Activated T-helper 1 cell treated with anti-CD3 and anti-CD28 coated beads, Interleukin-12 subunit alpha, Interleukin-12 subunit beta, Interleukin-2, Interleukin-4 antibody, amounts not matched to agents 30 ng/mL and 10 ng/mL and 1 ng/mL, durations not matched to agents 14 hours and 24 hours and 36 hours (primary cell): ENCODE results near the gene LYRM4. TPM values are rescaled to one million over a fixed set of nuclear protein-coding genes. Genes with fewer than 3 reads are reported as not detected.

ENCODE experiments used
- DNase-seq: peaks from one replicate; pipeline ENCODE4 v3.0.0; 2021; ENCODE audit warnings: low spot score
- H3K27ac Mint-ChIP-seq: one replicate; pipeline ENCODE4 v1.8.0; 2021; ENCODE audit warnings: mild to moderate bottlenecking, mixed read lengths
- H3K27me3 Mint-ChIP-seq: one replicate; pipeline ENCODE4 v1.8.0; 2022; ENCODE audit warnings: mild to moderate bottlenecking, moderate library complexity, mixed read lengths; ENCODE audit not compliant: insufficient read depth
- H3K36me3 Mint-ChIP-seq: one replicate; pipeline ENCODE4 v1.8.0; 2021; ENCODE audit warnings: low read depth, mixed read lengths
- H3K4me1 Mint-ChIP-seq: one replicate; pipeline ENCODE4 v1.8.0; 2021; ENCODE audit warnings: low read depth, mixed read lengths
- H3K4me3 Mint-ChIP-seq: one replicate; pipeline ENCODE4 v1.8.0; 2021; ENCODE audit warnings: mild to moderate bottlenecking, moderate library complexity, mixed read lengths
- H3K9me3 Mint-ChIP-seq: one replicate; pipeline ENCODE4 v1.8.0; 2021; ENCODE audit warnings: mixed read lengths
- intact Hi-C: fragments of 100-400 bp; cut with micrococcal nuclease; formaldehyde crosslinking; loops from one replicate; pipeline ENCODE4 v1.15.1; 2024
- total RNA-seq: library from RNA; stranded (reverse); gene quantifications from 2 replicates; pipeline ENCODE4 v1.2.3, GENCODE V29; 2022

LYRM4 gene
- total RNA-seq, 1 donor from 2014 or later = 48.9 TPM

DNA sequence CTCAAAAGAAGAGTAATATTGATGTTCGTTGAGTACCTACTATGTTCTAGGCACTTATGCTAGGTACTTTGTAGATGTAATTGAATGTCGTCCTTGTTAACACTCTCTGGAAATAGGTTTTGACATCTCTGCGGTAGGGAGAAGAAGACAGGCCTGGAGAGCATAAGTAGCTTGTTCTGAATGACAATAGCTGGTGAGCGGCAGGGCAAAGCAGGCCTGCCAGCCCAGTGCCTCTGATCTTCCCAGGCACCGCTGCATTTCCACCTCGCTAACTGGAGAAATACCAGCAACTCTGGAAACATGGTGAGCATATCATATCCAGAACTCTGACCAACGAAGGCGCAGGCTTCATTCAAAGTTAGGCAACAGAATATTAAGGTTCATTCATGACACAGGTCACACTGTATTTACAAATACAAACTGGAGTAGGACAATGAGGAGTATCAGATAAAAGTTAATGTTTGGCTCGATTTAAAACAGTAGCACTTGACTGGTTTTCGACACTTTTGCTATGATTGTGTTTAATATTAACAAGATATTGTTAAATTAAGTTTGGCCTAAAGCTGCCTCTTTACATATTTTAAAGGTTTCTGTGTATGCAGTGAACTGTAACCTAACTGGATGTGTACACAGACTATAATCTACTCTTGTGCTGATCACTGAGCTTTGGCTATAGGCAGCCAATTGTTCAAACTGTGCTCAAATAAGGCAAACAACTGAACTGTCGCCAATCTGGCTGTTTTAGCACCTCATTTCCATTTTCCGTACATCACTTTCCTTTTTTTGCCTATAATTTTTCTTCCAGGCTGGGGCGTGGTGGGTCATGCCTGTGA is 121.5 kb downstream of the LYRM4 start:
- H3K36me3 Mint-ChIP-seq = no peaks in the 10 kb centered on the region
- H3K4me1 Mint-ChIP-seq = peaks cover 16% of the 10 kb centered on the region
- intact Hi-C loops = no loop called here
- H3K9me3 Mint-ChIP-seq = no peaks in the 10 kb centered on the region
- no peak overlapping the region for H3K27ac Mint-ChIP-seq
- no peaks in the 10 kb centered on the region for H3K27me3 Mint-ChIP-seq
- DNase-seq = no peak
- no peak overlapping the region for H3K4me3 Mint-ChIP-seq

DNA sequence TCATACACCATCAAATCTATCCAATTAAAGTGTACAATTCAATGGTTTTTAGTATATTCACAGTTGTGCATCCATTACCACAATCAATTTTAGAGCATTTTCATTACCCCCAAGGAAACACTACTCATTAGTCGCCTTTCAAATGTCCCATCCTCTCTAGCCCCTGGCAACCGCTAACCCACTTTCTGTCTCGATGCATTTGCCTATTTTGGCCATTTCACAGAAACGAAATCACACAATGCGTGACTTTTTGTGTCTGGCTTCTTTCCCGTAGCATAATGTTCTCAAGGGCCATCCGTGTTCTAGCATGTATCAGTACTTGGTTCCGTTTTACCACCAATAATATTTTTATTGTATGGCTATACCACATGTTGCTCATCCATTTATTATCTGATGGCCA is 123.9 kb downstream of the LYRM4 start:
- Mint-ChIP-seq H3K9me3 (no peaks in the 10 kb centered on the region), H3K4me1 (peaks cover 6% of the 10 kb centered on the region), H3K36me3 (no peaks in the 10 kb centered on the region), H3K27ac (no peak overlapping the region), H3K4me3 (no peak overlapping the region), H3K27me3 (no peaks in the 10 kb centered on the region)
- intact Hi-C loops = no loop called here
- no peak for DNase-seq

DNA sequence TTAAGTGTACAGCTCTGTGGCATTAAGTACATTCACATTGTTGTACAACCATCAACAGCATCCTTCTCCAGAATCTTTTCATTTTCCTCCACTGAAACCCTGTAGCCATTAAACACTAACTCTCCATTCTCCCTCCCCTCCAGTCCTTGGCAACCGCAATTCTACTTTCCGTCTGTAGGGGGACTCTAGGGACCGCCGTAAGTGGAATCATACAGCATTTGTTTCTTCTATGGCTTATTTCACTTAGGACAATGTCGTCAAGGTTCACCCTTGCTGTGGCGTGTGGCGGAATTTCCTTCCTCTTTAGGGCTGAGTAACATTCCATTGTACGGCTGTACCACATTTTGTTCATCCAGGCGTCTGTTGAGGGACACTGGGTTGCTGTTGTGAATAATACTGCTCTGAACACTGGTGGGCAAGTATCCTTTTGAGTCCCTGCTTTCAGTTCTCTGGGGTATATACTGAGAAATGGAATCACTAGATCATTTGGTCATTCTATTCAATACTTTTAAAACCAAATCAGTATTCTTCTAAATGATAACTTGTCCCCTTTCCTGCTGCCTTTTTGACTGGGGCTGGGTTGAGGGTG is 124.9 kb downstream of the LYRM4 start:
- Mint-ChIP-seq H3K36me3 (no peaks in the 10 kb centered on the region), H3K4me1 (peaks cover 6% of the 10 kb centered on the region), H3K27ac (no peak overlapping the region), H3K27me3 (no peaks in the 10 kb centered on the region), H3K4me3 (no peak overlapping the region), H3K9me3 (no peaks in the 10 kb centered on the region)
- intact Hi-C loops = no loop called here
- DNase-seq = peak; percentile 14

DNA sequence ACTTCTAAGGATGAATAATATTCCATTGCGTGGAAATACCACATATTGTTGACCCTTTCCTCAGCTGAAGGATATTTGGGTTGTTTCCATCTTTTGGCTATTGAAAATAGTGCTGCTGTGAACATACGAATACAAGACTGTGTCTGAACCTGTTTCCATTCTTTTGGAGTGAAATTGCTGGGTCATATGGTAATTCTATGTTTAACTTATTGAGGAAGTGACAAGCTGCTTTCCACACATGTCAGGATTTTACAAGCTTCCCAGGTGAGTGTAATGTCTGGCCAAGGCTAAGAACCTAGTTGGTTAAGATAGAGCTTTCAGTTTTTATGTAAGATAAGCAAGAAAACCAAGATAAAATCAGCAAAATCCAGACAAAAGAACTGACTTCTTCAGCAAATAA is 126.8 kb downstream of the LYRM4 start:
- DNase-seq = no peak
- no peaks in the 10 kb centered on the region for H3K9me3 Mint-ChIP-seq
- H3K4me1 Mint-ChIP-seq = peaks cover 6% of the 10 kb centered on the region
- no peak overlapping the region for H3K27ac Mint-ChIP-seq
- H3K27me3 Mint-ChIP-seq = peaks cover 2% of the 10 kb centered on the region
- intact Hi-C loops = no loop called here
- H3K4me3 Mint-ChIP-seq = no peak overlapping the region
- no peaks in the 10 kb centered on the region for H3K36me3 Mint-ChIP-seq

DNA sequence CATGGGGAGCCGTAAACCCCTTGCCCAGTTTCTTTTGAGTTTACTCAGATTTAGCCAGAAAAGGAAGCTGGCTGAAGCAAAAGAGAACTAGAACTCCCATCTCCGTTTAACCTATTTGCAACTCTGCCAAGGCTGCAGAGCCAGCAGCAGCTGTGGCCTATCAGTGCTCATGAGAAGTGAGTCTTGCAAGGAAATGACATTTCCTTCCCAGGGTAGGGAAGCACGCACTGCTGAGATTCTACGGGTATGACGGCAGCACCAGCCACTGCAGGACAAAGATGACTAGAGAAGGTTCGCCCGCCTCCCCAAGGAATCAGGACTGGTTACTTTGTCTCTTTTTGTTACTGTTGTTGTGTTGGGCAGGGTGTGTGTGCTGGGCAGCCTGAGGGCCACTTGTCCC is 128.0 kb downstream of the LYRM4 start:
- H3K4me1 Mint-ChIP-seq = peaks cover 6% of the 10 kb centered on the region
- intact Hi-C loops = no loop called here
- H3K36me3 Mint-ChIP-seq = no peaks in the 10 kb centered on the region
- H3K27ac Mint-ChIP-seq = no peak overlapping the region
- no peaks in the 10 kb centered on the region for H3K9me3 Mint-ChIP-seq
- no peak overlapping the region for H3K4me3 Mint-ChIP-seq
- peaks cover 2% of the 10 kb centered on the region for H3K27me3 Mint-ChIP-seq
- DNase-seq = no peak

DNA sequence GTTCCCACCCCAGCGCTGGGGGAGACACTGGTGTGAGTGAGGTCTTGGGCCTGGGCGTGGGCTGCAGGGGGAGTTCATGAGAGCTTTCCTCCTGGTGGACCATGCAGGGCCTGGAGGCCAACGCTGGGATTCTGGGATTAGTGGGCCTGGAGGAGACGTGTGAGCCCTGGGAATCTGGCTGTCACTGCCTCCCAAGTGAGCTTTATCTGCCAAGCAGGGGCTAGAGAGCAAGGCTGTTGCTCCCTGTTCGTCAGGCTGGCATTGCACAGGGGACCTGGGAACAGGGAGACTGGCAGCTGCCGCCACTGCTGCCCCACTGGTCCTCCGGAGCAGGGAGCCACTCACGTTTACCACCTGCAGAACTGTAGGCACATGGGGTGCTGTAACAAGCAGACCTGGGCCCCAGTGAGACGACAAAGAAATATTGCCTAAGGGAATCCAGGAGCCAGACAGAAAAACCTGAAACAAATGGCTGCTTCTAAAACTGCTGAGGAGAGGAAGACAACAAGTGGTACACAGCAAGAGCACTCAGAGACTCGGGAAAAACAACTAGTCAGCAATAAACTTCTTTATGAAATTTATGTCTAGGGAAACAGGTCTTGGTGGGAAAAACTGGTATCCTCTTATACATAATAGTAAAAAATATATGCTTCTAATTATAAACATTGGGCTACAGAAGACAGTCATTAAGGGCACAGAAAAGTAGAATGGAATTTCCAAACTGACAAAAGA is 130.4 kb downstream of the LYRM4 start:
- intact Hi-C loops = no loop called here
- no peak for DNase-seq
- Mint-ChIP-seq H3K27me3 (peaks cover 2% of the 10 kb centered on the region), H3K27ac (no peak overlapping the region), H3K36me3 (no peaks in the 10 kb centered on the region), H3K4me3 (no peak overlapping the region), H3K4me1 (no peaks in the 10 kb centered on the region), H3K9me3 (no peaks in the 10 kb centered on the region)

DNA sequence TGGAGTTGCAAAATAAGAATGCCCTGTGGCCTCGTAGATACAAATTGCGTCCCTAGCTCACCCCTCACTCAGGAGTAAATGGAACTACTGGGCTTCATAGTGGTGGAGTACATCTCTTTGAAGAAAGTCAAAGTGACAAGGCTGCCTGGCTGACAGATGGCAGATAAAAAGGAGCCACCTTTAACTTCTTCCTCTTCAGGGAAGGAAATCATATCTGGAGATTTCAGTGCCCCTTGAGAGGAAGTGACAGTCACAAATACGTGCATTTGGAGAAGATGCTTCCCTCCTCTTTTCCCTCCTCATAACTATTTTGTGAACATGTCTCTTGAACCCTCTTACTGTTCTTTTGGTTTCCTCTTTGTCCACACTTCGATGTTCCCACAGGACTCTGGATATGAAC is 132.4 kb downstream of the LYRM4 start:
- no peak overlapping the region for H3K27ac Mint-ChIP-seq
- no peaks in the 10 kb centered on the region for H3K4me1 Mint-ChIP-seq
- H3K36me3 Mint-ChIP-seq = no peaks in the 10 kb centered on the region
- intact Hi-C loops = no loop called here
- H3K9me3 Mint-ChIP-seq = no peaks in the 10 kb centered on the region
- DNase-seq = no peak
- H3K27me3 Mint-ChIP-seq = peaks cover 2% of the 10 kb centered on the region
- H3K4me3 Mint-ChIP-seq = no peak overlapping the region

DNA sequence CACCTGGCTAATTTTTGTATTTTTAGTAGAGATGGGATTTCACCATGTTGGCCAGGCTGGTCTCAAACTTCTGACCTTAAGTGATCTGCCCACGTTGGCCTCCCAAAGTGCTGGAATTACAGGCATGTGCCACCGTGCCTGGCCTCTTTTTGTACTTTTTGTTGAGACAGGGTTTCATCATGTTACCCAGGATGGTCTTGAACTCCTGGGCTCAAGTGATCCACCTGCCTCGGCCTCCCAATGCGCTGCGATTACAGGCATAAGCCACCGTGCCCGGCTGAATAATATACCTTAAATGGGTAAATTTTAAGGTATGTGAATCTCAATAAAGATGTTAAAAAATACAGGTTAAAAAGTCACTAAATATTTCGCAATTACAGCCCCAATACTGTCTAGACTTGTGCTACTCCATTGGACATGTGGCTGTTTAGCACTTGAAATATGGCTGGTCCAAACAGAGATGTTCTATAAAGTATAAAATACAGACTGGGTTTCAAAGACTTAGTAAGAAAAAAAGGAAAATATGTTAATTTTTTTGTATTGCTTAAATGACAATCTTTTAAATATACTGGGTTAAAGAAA is 133.6 kb downstream of the LYRM4 start:
- Mint-ChIP-seq H3K27me3 (peaks cover 2% of the 10 kb centered on the region), H3K9me3 (no peaks in the 10 kb centered on the region), H3K27ac (no peak overlapping the region), H3K4me3 (no peak overlapping the region), H3K4me1 (no peaks in the 10 kb centered on the region), H3K36me3 (no peaks in the 10 kb centered on the region)
- intact Hi-C loops = no loop called here
- no peak for DNase-seq

DNA sequence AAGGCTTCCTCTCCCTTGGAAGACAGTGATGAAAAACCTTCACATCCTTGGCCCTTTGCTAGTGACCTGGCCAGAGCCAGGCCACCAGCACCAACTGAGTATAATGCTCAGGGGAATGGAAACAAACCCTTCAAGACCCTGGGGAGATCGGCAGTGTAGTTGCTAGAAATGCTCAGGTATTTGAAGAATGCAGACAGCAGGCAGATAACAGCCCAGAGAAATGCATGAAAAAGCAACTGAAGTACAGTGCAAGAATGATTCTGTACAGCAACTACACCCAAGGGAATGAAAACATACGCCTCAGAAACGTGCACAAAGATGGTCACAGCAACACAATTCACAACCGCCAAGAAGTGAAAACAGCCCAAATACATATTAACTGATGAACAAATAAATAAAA is 134.5 kb downstream of the LYRM4 start:
- DNase-seq = no peak
- Mint-ChIP-seq H3K9me3 (no peaks in the 10 kb centered on the region), H3K36me3 (no peaks in the 10 kb centered on the region), H3K27ac (no peak overlapping the region), H3K27me3 (peaks cover 2% of the 10 kb centered on the region), H3K4me1 (no peaks in the 10 kb centered on the region), H3K4me3 (no peak overlapping the region)
- intact Hi-C loops = no loop called here

DNA sequence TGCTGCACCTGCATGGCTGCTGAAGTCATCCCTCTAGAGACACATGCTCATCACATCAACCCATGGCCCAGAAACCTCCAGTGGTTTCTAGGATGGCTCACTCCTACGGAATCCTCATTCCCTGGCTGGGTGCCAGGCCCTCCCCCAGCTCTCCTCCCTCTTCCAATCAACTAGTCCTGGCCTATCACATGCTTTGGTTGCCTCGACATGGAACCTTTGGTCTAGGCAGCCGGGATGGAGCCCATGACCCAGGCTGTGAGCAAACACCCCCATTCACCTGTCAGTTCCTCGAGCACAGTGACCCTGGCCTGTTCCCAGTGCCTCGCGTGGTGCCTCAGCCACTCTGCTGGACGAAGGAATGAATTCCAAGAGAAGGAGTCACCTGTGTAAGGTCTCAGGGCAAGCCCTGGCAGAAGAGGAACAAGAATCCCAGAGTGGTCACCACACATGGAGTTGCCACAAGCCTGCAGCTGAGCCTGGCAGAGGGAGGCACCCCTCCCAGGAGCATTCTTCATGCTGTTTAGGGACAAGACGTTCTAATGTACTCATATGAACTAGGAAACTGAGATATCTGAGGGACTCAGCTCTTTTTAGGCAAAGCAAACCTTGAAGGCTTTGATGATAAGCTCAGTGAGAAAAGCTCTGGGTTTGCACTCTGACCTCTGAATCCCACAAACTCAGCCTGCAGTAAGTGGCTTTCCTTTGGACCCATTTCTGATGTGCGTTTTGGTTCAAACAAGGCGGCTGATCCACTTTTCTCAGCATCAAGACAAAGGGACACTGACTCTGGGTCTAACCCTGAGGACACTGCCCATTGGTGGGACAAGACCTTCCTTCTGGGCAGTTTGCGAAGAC is 135.4 kb downstream of the LYRM4 start:
- Mint-ChIP-seq H3K4me3 (no peak overlapping the region), H3K27ac (no peak overlapping the region), H3K36me3 (no peaks in the 10 kb centered on the region), H3K27me3 (peaks cover 2% of the 10 kb centered on the region), H3K4me1 (no peaks in the 10 kb centered on the region), H3K9me3 (no peaks in the 10 kb centered on the region)
- intact Hi-C loops = no loop called here
- no peak for DNase-seq

DNA sequence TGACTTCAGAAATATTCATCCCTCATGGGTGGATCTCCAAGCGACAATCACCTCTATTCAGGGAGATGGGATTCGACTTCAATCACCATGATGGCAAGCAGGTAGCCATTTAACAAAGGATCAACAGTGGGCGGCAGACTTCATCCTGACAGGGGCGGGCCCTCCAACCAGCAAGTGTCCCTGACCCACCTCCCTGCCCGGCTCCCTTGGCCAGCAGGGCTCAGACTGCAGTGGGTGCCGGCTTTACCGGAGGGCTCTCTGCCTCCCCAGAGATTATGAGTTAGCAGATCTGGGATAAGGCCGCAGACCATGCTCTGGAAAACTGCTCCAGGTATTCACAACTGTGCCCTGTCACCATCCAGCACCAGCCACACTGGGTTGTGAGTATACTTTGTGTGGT is 136.2 kb downstream of the LYRM4 start:
- H3K4me1 Mint-ChIP-seq = no peaks in the 10 kb centered on the region
- H3K27ac Mint-ChIP-seq = no peak overlapping the region
- no peak overlapping the region for H3K4me3 Mint-ChIP-seq

DNA sequence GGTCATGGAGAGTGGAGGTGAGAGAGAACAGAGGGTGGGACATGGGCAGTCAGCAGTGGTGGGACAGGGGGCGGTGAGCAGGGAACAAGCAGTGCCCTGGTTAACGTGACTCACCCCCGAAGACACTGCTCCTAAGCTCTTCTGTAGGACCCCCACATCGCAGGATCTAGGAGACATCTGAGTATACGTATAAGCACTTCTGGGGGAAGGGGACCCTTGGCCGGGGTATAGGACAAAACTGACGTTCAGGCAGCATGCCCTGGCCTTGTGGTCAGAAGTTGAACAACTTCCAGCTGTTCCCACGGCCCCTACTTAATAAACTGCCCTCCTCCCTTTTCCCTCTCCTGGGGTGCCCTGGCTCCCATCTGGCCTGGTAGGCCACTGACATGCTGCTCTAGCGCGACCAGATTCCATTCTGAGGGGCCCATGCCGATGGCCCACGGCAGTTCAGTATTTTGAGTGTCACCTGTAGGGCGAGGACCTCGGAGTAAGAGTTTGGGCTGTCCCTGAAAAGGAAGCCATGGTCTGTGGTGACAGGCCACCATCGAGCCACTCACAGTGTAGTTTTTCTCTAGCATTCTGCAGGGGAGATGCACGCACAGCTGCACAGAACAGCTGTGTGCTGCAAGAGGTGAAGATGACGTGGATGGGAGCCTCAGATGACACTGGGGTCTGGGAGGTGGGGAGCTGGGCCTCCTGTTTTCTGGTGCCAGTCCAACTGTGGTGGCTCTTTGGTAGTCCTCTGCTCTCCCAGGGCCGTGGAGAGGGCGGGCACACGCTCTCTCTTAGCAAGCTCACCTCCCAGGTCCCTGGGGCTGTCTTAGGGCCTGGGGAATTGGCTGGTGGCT is 137.2 kb downstream of the LYRM4 start:
- DNase-seq = no peak
- no peaks in the 10 kb centered on the region for H3K27me3 Mint-ChIP-seq
- H3K27ac Mint-ChIP-seq = no peak overlapping the region
- H3K36me3 Mint-ChIP-seq = no peaks in the 10 kb centered on the region
- no peaks in the 10 kb centered on the region for H3K9me3 Mint-ChIP-seq
- intact Hi-C loops = no loop called here
- no peaks in the 10 kb centered on the region for H3K4me1 Mint-ChIP-seq
- H3K4me3 Mint-ChIP-seq = no peak overlapping the region

More for the DNA sequence above, 136.2 kb downstream of the LYRM4 start:
- Mint-ChIP-seq H3K27me3 (peaks cover under 1% of the 10 kb centered on the region), H3K9me3 (no peaks in the 10 kb centered on the region), H3K36me3 (no peaks in the 10 kb centered on the region)
- intact Hi-C loops = no loop called here
- no peak for DNase-seq
